ENCODE results near the gene PNPLA3. TPM values are rescaled to one million over a fixed set of nuclear protein-coding genes. Genes with fewer than 3 reads are reported as not detected.
A peak's percentile ranks its signal among the peaks of the same experiment; 100 is the strongest.

The PNPLA3 gene
- total RNA-seq, 6 experiments from 2014 or later: 17.5 to 66.8 (median 60.3) TPM

DNA sequence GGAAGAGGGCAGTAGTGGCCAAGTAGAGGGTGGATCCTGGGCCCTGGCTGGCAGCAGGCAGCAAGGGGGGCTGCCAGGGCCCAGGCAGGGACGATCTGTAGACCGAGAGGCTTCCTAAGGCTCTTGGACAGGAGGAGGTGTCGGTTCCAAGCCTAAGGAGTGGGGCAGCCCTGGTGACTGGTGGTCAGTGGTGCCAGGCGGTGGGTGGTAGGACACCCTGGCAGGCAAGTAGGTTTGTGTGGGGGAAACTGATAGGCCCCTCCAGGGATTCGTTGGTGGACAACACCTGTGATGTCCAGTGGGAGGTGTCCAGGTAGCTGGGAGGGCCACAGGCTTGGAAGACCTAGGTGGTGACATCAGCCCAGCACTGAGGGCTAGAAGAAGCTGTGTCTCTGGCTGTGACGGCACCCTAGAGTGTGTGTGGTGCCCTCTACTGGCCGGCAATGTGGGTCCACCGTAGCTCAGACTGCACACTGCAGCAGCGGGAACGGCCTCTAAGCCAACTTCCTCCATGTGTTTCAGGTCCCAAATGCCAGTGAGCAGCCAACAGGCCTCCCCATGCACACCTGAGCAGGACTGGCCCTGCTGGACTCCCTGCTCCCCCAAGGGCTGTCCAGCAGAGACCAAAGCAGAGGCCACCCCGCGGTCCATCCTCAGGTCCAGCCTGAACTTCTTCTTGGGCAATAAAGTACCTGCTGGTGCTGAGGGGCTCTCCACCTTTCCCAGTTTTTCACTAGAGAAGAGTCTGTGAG is 22.2 kb downstream of the PNPLA3 start:
- Histone ChIP-seq H3K4me3 (no peak overlapping the region), H3K27ac (no peak overlapping the region), H3K4me1 (no peaks in the 10 kb centered on the region), H3K36me3 (peaks cover 0 to 85% (median 31%) of the 10 kb centered on the region in 4 donors), H3K9me3 (no peaks in the 10 kb centered on the region), H3K27me3 (no peaks in the 10 kb centered on the region)
- TF ChIP-seq, protein P1, sequence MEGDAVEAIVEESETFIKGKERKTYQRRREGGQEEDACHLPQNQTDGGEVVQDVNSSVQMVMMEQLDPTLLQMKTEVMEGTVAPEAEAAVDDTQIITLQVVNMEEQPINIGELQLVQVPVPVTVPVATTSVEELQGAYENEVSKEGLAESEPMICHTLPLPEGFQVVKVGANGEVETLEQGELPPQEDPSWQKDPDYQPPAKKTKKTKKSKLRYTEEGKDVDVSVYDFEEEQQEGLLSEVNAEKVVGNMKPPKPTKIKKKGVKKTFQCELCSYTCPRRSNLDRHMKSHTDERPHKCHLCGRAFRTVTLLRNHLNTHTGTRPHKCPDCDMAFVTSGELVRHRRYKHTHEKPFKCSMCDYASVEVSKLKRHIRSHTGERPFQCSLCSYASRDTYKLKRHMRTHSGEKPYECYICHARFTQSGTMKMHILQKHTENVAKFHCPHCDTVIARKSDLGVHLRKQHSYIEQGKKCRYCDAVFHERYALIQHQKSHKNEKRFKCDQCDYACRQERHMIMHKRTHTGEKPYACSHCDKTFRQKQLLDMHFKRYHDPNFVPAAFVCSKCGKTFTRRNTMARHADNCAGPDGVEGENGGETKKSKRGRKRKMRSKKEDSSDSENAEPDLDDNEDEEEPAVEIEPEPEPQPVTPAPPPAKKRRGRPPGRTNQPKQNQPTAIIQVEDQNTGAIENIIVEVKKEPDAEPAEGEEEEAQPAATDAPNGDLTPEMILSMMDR (IDR thresholded peaks at IDR 0.05): peak; percentile 49 to 67 (median 66)
- TF ChIP-seq POLR2A (IDR thresholded peaks at IDR 0.05): no peak
- intact Hi-C loops (cut with DNase I): no loop called here
- peak; percentile 86 to 92 (median 88) for ATAC-seq
- peak; percentile 70 to 73 (median 70) for DNase-seq
- 0% methylated on average over 2 of the region's 12 CpGs for WGBS (ENCODE audit: insufficient coverage, low coverage, low lambda C conversion rate, missing lambda C conversion rate)

DNA sequence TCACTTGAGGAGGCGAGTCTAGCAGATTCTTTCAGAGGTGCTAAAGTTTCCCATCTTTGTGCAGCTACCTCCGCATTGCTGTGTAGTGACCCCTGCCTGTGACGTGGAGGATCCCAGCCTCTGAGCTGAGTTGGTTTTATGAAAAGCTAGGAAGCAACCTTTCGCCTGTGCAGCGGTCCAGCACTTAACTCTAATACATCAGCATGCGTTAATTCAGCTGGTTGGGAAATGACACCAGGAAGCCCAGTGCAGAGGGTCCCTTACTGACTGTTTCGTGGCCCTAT is 22.7 kb downstream of the PNPLA3 start:
- WGBS (ENCODE audit: insufficient coverage, low coverage, low lambda C conversion rate, missing lambda C conversion rate): 69% methylated on average over 6 of the region's 7 CpGs
- ATAC-seq: no peak
- Histone ChIP-seq H3K9me3 (no peaks in the 10 kb centered on the region), H3K27ac (no peak overlapping the region), H3K36me3 (peaks cover 0 to 83% (median 29%) of the 10 kb centered on the region in 4 donors), H3K4me3 (no peak overlapping the region), H3K27me3 (no peaks in the 10 kb centered on the region), H3K4me1 (no peaks in the 10 kb centered on the region)
- TF ChIP-seq, protein P1 (IDR thresholded peaks at IDR 0.05): no peak
- no peak for TF ChIP-seq POLR2A (IDR thresholded peaks at IDR 0.05)
- no peak for DNase-seq
- intact Hi-C loops (cut with DNase I): no loop called here

DNA sequence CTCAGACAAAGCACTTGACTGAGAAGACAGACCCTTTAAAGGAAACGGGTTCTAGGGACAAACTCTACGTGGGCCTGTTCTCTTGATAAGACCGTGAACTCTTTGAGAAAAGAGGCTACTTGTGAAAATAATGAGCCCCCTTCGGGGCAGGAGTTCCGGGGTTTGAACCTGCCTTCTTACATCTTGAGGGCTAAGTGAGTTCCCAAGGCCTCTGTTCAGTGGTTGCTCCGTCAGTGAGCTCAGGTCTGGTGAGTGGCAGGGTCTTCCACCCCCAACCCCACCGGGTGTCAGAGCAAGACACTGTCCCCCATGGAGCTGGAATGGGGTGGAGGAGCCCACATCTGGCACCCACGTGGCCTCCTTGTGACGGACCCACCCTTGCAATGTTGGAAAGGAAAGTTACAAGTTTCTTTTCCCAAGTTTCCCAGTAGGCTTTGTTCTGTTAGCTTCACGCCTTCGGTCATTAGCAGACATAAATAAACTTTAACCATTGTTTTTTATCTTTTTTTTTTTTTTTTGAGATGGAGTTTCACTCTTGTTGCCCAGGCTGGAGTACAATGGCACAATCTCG is 25.3 kb downstream of the PNPLA3 start:
- H3K4me3 ChIP-seq: no peak overlapping the region
- 91% methylated on average over 8 of the region's 12 CpGs for WGBS (ENCODE audit: insufficient coverage, low coverage, low lambda C conversion rate, missing lambda C conversion rate)
- DNase-seq (no peak), ATAC-seq (no peak)
- H3K27me3 ChIP-seq: no peaks in the 10 kb centered on the region
- intact Hi-C loops (cut with DNase I): no loop called here
- TF ChIP-seq, protein P1 (IDR thresholded peaks at IDR 0.05): no peak
- no peak for TF ChIP-seq POLR2A (IDR thresholded peaks at IDR 0.05)
- H3K9me3 ChIP-seq: no peaks in the 10 kb centered on the region
- no peaks in the 10 kb centered on the region for H3K4me1 ChIP-seq
- H3K36me3 ChIP-seq: peaks cover 0 to 57% (median 16%) of the 10 kb centered on the region in 4 donors
- no peak overlapping the region for H3K27ac ChIP-seq

DNA sequence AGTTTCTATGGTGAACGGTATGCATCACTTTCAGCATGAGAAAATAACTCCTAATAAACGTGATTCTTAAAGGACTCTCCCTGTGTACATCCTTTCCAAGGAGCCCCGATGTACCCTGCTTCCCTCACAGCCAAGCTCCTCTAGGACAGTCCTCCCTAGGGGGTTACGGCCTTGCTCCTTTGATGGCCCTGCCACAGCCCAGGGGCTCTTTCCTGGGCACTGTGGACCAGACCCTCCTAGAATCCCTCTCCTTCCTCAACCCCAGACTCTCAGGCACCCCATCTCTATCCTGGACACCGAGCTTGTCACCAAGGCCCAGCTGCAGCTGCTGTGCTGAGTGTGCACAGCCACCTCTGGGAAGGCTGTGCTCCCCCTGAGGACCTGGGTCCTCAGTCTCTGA is 27.8 kb downstream of the PNPLA3 start:
- Histone ChIP-seq H3K27ac (no peak overlapping the region), H3K36me3 (peaks cover 0 to 34% (median 4%) of the 10 kb centered on the region in 4 donors), H3K4me3 (no peak overlapping the region), H3K9me3 (no peaks in the 10 kb centered on the region), H3K4me1 (peaks cover 0 to 9% (median 2%) of the 10 kb centered on the region in 4 donors), H3K27me3 (no peaks in the 10 kb centered on the region)
- 63% methylated on average over 4 of the region's 5 CpGs for WGBS (ENCODE audit: insufficient coverage, low coverage, low lambda C conversion rate, missing lambda C conversion rate)
- peak in 1 of 4 donors; percentile 1 for ATAC-seq
- TF ChIP-seq, protein P1 (IDR thresholded peaks at IDR 0.05): no peak
- no peak for TF ChIP-seq POLR2A (IDR thresholded peaks at IDR 0.05)
- intact Hi-C loops (cut with DNase I): no loop called here
- no peak for DNase-seq
